Sigmoid colon (tissue), 3 donors: ENCODE measurements around the gene NAAA.

Experiments used
- CTCF ChIP-seq, 4 experiments: fragments of 450-650 bp in 3 of 4; fragments of 200-600 bp in 1 of 4; IDR thresholded peaks; one replicate each; pipeline ENCODE4 v1.5.1; 2016 to 2019; ENCODE audit warnings: antibody characterized with exemption in 4 of 4, mild to moderate bottlenecking in 3 of 4, moderate library complexity in 2 of 4
- POLR2A ChIP-seq, 2 donors: fragments of 450-650 bp; IDR thresholded peaks; one replicate each; pipeline ENCODE4 v1.6.1; 2016; ENCODE audit warnings: antibody characterized with exemption in 2 of 2, mild to moderate bottlenecking in 2 of 2, moderate library complexity in 2 of 2

GRCh38 chr4:75909405-75909804 lies 31.4 kb downstream of the NAAA start:
- TF ChIP-seq POLR2A (IDR thresholded peaks at IDR 0.05) = no peak
- TF ChIP-seq CTCF (IDR thresholded peaks at IDR 0.05) = no peak
